GM21786 (cell line): ENCODE measurements around the gene SPATA31A7.
"Not testable (repeated sequence)": the region's sequence is repeated elsewhere in the genome, so short reads cannot be mapped to it uniquely, and the experiment has no call there.

Source experiments
- ATAC-seq: cut with Tn5 transposase; IDR thresholded peaks from one replicate; pipeline ENCODE4 v1.9.1; 2021; ENCODE audit not compliant: unreplicated experiment

Gene SPATA31A7

DNA sequence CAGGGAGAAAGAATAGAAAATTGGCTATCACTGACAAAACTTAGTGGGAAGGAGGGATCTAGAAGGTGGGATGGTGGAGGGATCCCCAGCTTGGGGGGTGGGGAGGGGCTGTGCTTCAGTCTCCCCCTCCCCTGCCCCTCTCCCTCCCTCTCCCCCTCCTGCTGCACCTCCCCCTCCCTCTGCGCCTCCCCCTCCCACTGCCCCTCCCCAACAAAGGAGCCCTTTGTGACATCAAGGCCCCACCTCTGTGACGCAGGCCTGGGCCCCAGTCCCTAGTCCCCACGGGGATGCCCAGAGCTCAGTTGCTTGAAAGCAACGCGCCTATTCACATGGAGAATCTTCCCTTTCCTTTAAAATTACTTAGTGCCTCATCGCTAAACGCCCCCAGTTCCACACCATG lies at the start of gene SPATA31A7:
Gene SPATA31A7 (plus strand): TSS at position 301 of the 400 bp plus-strand sequence. CDS start 29 bp downstream, at position 330.
- not testable (repeated sequence) for ATAC-seq

DNA sequence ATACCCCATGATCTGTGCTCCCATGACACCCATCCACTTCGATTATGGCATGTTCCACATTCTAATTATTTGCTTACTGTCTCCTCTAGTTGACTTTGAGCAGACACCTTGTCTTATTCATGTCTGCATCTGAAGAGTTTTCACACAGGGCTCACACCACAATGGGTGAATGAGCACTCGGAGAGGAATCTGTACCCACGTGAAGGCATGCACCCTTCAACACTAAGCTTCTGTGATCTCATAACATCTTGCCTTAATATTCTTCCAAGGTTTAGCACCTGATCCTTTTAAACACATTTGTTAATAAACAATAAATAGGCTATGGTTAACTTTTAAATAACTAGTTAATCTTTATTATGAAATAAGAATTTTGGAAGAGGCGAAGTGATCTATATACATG lies 36.6 kb downstream of the SPATA31A7 start:
- not testable (repeated sequence) for ATAC-seq
